Fibroblast of skin of left biceps (primary cell): ENCODE measurements around the gene ZFPM1.
"Not testable (repeated sequence)": the region's sequence is repeated elsewhere in the genome, so short reads cannot be mapped to it uniquely, and the experiment has no call there.

ENCODE experiments used
- DNase-seq, 2 experiments: peaks; one replicate each; pipeline ENCODE4 v3.0.0-alpha.2; 2013; ENCODE audit warnings: low read depth in 2 of 2

The ZFPM1 gene

DNA sequence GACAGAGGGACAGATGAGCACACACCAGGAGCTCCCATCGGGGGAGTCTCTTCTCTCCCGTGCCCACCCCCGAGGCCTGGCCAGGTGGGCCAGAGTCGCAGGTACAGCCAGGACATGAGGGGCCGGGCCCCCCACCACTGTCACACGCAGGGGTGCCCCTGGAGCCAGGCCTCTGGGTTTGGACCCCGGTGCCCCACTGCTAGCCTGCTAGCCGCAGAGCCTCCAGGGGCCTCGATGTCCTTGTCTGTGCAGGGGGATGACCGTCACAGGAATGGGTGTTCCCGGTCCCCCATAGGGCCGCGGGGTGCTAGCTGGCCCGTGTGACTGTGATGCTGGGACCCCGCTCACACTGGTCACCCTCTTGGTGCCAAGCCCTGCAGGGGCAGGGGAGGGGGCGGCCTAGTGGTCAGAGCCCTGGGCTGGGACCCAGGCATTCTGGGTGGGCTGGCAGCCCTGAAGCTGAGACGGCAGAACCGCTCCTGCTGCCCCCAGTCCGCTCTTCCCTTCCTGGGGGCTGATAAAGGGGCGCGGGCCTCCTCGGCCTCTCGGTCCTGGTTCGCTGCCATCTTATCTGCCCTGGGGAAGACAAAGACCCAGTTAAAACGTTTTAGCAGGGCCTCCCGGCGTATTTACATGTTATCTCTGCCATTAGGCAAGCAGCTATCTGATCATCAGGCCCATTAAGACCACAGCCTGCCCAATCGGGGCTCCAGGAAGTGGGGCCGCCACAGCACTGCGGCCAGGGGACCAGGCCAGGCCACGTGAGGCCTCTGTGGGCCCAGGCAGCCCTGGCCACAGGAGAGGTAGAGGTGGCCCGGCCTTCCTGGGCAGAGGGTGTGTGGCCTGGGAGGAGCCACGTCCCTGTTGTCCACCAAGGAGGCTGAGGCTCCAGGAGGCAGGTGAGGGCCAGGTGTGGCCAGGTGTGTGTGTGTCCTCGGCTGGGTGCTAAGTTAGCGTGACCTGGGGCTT, 59.9 kb downstream of the ZFPM1 start:
- no peak for DNase-seq

- DNase-seq = no peak
Observed at GRCh38 chr16:88514070-88514469, 61.0 kb downstream of the ZFPM1 start.

DNA sequence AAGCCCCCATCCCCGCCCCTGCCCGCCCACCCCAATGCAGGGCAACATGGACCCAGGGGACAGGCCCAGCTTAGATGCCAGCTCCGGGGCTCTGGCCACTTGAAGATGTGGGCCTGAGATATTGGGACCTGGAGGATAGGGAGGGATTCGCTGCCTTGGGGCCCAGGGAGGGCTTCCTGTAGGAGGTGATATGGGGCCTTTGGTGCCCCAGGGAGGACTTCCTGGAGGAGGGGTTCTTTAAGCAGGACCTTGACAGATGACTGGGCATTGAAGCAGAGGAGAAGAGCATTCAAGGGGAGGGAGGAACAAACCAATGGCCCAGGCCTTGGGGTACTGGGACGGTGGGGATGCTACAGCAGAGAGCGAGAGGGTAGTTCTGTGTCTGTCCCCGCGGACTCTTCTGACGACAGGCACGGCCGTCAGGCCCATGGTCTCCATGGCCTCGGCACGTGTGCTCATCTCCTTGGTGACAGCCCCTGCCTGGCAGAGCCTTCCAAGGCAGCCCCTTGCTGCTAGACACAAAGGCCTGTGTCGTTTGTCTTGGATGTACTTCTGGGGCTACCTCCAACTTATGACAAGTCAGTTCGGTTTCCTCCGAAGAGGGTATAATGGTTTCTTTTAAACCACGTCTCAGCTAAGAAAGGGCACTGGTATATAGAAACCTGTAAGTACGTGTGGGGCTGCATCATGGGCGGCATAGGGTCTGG, 61.6 kb downstream of the ZFPM1 start:
- DNase-seq = no peak

GRCh38 chr16:88515371-88515770, 62.3 kb downstream of the ZFPM1 start:
- no peak for DNase-seq

DNA sequence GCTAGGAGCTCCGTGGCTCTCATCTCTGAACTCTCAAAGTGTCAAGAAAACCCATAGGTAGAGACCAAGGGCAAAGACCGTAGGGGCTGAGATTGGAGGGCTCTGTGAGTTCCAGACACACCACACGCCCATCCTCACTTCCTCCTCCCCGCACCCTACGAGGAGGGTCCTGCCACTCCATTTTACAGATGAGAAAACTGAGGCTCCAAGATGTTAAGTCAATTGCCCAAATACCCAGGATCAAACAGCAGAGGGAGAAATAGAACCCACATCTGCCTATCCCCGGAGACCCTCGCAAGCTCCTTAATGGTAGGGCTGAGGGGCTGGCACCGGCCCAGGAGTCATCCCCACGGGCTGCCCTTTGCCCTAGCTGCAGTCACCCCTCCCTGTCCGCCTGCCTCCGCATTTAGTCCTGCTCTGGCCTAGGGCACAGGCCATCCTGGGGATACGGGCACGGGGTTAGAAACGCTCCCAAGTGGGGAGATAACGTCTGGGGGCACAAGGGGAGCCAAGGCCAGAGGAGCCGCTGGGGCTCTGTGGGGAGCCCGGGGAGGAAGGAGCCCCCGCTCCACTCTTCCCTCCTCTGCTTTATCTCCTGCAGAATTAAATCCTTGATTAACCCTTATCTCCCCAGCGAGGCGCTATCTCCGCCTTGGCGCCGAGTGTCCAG, 63.0 kb downstream of the ZFPM1 start:
- no peak for DNase-seq

DNA sequence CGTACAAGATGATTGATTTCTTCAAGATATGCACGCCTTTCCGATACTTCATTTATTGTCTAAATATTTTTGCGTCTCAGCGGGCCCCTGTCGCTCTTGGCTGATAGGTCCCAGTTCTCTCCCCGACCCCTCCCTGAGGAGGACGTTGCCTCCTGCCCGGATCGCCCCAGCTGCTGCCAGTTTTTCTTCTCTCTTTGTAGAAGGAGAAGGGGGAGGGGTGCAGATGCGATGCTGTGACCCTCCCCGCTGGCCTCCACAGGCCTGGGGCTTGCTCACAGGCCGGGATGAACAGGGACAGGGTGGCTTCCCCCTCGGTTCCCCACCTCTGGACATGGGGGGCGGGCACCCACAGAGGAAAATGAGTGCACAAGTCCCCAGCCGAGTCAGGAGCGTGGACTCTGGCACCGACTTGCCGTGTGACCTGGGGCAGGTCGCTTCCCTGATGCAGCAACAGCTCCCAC, 63.6 kb downstream of the ZFPM1 start:
- no peak for DNase-seq

- DNase-seq = not testable (repeated sequence)
Observed at GRCh38 chr16:88517208-88517774, 64.2 kb downstream of the ZFPM1 start.

- not testable (repeated sequence) for DNase-seq
Observed at GRCh38 chr16:88518411-88519111, 65.5 kb downstream of the ZFPM1 start.

DNA sequence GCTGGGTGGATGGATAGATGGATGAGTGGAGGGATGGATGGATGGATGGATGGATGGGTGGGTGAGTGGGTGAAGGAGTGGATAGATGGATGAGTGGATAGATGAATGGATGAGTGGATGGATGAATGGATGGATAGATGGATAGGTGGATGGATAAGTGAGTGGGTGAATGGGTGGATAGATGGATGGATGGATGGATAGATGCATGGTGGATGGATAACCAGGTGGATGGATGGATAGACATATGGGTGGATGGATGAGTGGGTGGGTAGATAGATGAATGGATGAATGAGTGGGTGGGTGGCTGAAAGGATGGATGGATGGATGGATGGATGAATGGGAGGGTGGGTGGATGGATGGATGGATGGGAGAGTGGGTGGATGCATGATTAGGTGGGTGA, 66.2 kb downstream of the ZFPM1 start:
- DNase-seq = no peak

DNA sequence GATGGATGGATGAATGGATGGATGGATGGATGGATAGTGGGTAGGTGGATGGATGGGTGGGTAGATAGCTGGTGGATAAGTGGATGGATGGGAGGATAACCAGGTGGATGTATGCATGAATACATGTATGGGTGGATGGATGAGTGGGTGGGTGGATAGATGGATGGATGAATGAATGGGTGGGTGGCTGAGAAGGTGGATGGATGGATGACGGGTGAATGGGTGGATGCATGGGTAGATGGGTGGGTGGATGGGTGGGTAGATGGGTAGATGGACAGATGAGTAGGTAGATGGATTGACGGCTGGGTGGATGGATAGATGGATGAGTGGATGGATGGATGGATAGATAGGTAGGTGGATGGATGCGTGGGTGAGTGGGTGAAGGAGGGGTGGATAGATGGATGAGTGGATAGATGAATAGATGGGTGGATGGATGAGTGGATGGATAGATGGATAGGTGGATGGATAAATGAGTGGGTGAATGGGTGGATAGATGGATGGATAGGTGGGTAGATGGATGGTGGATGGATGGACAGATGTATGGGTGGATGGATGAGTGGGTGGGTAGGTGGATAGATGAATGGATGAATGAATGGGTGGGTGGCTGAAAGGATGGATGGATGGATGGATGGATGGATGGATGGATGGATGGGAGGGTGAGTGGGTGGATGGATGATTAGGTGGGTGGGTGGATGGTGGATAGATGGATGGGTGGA, 67.0 kb downstream of the ZFPM1 start:
- no peak for DNase-seq

DNA sequence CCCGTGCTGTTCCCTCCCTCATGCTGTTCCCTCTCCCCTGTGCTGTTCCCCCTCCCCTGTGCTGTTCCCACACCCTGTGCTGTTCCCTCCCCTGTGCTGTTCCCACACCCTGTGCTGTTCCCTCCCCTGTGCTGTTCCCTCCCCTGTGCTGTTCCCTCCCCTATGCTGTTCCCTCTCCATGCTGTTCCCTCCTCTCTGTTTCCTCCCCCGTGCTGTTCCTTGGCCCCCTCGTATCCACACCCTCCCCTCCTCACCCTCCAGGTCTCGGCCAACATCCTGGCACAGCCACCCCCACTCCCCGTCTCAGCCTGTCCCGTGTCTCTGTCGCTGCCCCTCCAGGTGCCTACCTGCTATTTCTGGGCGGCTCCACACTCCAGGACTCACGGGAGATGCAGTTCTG, 68.6 kb downstream of the ZFPM1 start:
- no peak for DNase-seq

- no peak for DNase-seq
Observed at GRCh38 chr16:88522276-88522949, 69.3 kb downstream of the ZFPM1 start.

DNA sequence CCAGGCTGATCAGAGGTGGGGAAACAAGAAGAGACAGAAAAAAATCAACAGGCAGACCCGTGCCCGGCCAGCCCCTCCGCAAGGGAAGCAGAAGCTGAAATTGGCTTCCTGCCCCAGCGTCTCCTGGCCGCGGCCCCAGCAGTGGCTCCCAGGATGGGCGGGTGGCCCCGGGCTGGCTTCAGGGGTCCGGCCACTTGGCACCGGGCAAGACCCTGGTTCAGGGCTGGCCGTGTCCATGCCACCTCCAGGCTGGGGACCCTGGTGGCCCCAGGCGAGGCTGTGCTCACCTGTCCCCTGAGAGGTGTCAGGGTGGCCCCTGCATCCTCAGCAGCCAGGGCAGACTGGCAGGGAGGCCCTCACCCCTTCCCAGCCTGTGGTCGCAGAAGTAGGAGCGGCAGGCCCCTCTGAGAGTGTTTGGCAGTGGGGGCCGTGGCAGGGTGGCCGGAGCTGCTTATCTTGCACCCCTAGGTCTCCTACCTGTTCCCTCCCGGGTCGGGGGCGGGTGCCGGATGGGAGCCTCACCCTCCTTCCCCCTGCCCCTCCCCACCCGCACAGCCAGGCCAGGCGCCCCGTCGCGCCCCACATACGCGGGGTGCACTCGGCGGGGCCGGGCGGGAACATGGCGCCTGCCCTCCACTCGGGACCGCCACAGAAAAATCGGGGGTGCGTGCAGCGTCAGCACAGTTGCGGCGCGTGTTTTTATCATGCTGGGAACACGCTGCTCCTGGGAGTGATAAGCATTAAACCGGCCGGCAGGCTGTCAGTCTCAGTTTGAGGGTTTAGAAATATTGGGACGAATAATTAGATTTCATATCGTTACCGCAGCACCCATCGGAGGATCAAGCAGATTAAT, 70.5 kb downstream of the ZFPM1 start:
- DNase-seq = no peak

DNA sequence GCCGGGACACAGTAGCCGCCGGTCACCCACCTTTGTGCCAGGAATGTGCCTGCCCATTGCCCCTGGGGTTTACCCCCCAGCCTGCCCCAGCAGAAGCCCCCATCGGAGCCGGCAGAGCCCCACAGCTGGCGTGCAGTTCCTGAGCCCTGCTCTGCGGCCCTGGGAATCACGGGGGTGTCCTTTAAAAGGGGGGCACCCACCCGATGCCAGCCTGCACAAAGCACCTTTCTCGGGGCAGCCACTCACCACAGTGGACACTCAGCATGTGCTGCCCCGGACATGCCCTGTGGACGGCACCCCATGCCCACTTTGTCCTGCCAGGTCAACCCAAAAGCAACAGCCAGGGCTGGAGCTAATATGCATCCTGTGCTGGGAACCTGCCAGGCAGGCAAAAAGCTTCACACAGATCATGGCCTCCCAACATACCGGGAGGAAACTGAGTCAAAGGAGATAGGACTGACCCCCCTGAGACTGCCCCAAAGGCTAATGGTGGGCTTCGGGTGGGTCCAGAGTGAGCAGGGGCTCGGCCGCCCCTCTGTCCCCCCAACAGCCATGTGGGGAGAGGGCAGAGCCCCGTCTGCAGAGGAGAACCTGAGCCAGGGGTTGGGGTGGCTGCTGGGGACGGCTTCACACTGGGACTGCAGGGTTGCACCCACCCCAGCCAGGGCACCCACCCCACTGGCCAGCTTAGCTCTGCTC, 71.3 kb downstream of the ZFPM1 start:
- no peak for DNase-seq

GRCh38 chr16:88524973-88525662, 72.0 kb downstream of the ZFPM1 start:
- no peak for DNase-seq

- DNase-seq = no peak
Observed at GRCh38 chr16:88525663-88525990, 72.5 kb downstream of the ZFPM1 start.

- no peak for DNase-seq
Observed at GRCh38 chr16:88526008-88526905, 73.2 kb downstream of the ZFPM1 start.
